SK-N-MC (cell line): ENCODE results near the gene CAMK1D.

ENCODE experiments used
- EZH2 ChIP-seq: fragments of 200-600 bp; sonication (generic); IDR thresholded peaks from one replicate; pipeline ENCODE4 v1.6.1; 2017; ENCODE audit warnings: antibody characterized with exemption
- POLR2AphosphoS5 ChIP-seq: IDR thresholded peaks from 2 replicates; pipeline ENCODE4 v1.6.1; 2012; ENCODE audit warnings: mild to moderate bottlenecking, low read depth, low read length, borderline replicate concordance

DNA sequence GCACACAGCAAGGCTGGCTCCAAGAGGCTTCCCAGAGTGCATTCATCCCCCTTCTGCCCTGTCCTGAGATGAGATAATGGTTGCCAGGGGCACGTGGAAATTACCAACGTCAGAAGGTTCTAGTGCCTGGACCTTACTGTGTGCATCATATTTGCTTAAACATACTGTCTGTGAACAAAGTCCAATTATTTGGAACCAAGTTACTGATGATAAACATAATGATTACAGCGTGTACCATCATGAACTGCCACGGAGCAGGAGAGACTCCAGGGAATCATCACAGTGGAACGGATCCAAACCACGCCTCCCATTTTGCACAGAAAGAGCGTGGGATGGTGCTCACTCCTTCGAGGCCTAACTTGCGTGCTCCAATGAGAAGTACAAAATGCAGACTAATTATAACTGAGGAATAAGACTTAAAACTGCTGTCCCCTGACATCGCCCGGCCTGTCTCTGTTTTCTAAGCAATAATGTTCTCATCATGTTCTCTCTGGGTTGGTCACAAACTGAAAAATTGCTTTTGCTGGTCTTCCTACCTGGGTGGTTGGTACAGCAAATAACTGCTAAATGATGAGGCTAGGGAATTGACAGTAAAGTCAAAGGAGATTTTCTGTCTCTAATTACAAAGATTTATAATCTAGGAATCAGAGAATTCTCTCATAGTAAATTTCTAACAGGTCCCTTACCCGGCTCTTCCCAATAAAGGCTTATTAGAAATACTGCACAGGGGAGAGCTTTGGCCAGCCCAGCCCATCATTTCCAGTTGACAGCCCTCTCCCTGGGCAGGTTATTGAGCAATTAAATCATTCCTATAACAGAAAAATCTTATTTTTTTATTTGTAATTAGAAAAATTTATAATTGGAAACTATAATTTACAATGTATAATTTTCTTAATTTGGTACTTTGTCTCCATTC is 182.2 kb downstream of the CAMK1D start:
- TF ChIP-seq POLR2AphosphoS5 (no peak), EZH2 (no peak)
